GM21360 (cell line): Measurements from ENCODE around the gene ARGLU1.

Source experiments
- ATAC-seq: cut with Tn5 transposase; IDR thresholded peaks from one replicate; pipeline ENCODE4 v1.9.1; 2021; ENCODE audit warnings: mild to moderate bottlenecking, moderate library complexity; ENCODE audit not compliant: unreplicated experiment

Gene ARGLU1

GRCh38 chr13:106503730-106504453 lies 64.0 kb downstream of the ARGLU1 start:
- ATAC-seq = no peak

GRCh38 chr13:106503272-106503671 lies 64.7 kb downstream of the ARGLU1 start:
- ATAC-seq = no peak

- ATAC-seq = no peak
These were observed 67.5 kb downstream of the ARGLU1 start for GRCh38 chr13:106500445-106500844.

GRCh38 chr13:106499896-106500295 lies 68.0 kb downstream of the ARGLU1 start:
- ATAC-seq = peak; percentile 92

GRCh38 chr13:106499113-106499512 lies 68.8 kb downstream of the ARGLU1 start:
- no peak for ATAC-seq

- no peak for ATAC-seq
These were observed 69.4 kb downstream of the ARGLU1 start for GRCh38 chr13:106498571-106498970.

GRCh38 chr13:106498158-106498557 lies 69.8 kb downstream of the ARGLU1 start:
- no peak for ATAC-seq

GRCh38 chr13:106497079-106497478 lies 70.9 kb downstream of the ARGLU1 start:
- no peak for ATAC-seq

- no peak for ATAC-seq
These were observed 71.6 kb downstream of the ARGLU1 start for GRCh38 chr13:106496072-106496997.

- no peak for ATAC-seq
These were observed 73.0 kb downstream of the ARGLU1 start for GRCh38 chr13:106494936-106495335.

- no peak for ATAC-seq
These were observed 73.4 kb downstream of the ARGLU1 start for GRCh38 chr13:106494506-106494905.

- peak; percentile 91 for ATAC-seq
These were observed 74.3 kb downstream of the ARGLU1 start for GRCh38 chr13:106493533-106494220.

GRCh38 chr13:106492588-106493475 lies 75.1 kb downstream of the ARGLU1 start:
- ATAC-seq = no peak

GRCh38 chr13:106491928-106492587 lies 75.9 kb downstream of the ARGLU1 start:
- ATAC-seq = no peak
